GM15510 (cell line): ENCODE measurements around the gene JOSD1.

Experiments used
- POLR2A ChIP-seq: IDR thresholded peaks from 3 replicates; pipeline ENCODE4 v1.6.1; 2011; ENCODE audit warnings: borderline replicate concordance; ENCODE audit not compliant: insufficient read length; ENCODE audit errors: extremely low read depth

JOSD1 gene

GRCh38 chr22:38638728-38639127 lies 62.0 kb downstream of the JOSD1 start:
- TF ChIP-seq POLR2A = no peak

- no peak for TF ChIP-seq POLR2A
These were observed 62.5 kb downstream of the JOSD1 start for GRCh38 chr22:38638216-38638615.
